GM23248 (cell line): ENCODE results near the gene CELSR2. TPM values are rescaled to one million over a fixed set of nuclear protein-coding genes. Genes with fewer than 3 reads are reported as not detected.
A peak's percentile ranks its signal among the peaks of the same experiment; 100 is the strongest.

Source experiments
- DNase-seq: peaks from one replicate; pipeline ENCODE4 v3.0.0-alpha.2; 2015
- H2AFZ ChIP-seq: fragments of 200-600 bp; sonication (generic); 2 replicates; pipeline ENCODE4 v1.6.1; 2016; ENCODE audit warnings: antibody characterized with exemption
- H3F3A ChIP-seq: fragments of 200-600 bp; sonication (generic); 2 replicates; pipeline ENCODE4 v1.6.1; 2016; ENCODE audit warnings: mild to moderate bottlenecking, antibody characterized with exemption, mixed run types; ENCODE audit not compliant: insufficient read depth
- H3K27ac ChIP-seq: fragments of 200-600 bp; sonication (generic); 2 replicates; pipeline ENCODE4 v1.5.1; 2016; ENCODE audit warnings: mild to moderate bottlenecking
- H3K27me3 ChIP-seq: fragments of 200-600 bp; sonication (generic); replicated peaks from 2 replicates; pipeline ENCODE4 v1.6.1; 2016; ENCODE audit warnings: mild to moderate bottlenecking; ENCODE audit not compliant: insufficient read depth
- H3K36me3 ChIP-seq: fragments of 200-600 bp; sonication (generic); 2 replicates; pipeline ENCODE4 v1.6.1; 2016; ENCODE audit warnings: low read depth, mild to moderate bottlenecking
- H3K4me1 ChIP-seq: fragments of 200-600 bp; sonication (generic); 2 replicates; pipeline ENCODE4 v1.6.1; 2016; ENCODE audit warnings: mild to moderate bottlenecking; ENCODE audit not compliant: insufficient read depth
- H3K4me2 ChIP-seq: fragments of 200-600 bp; sonication (generic); one replicate; pipeline ENCODE4 v1.6.1; 2016; ENCODE audit warnings: mild to moderate bottlenecking; ENCODE audit not compliant: unreplicated experiment
- H3K4me3 ChIP-seq: fragments of 200-600 bp; sonication (generic); 2 replicates; pipeline ENCODE4 v1.5.1; 2016; ENCODE audit warnings: mild to moderate bottlenecking
- H3K79me2 ChIP-seq: fragments of 200-600 bp; sonication (generic); 2 replicates; pipeline ENCODE4 v1.6.1; 2016; ENCODE audit warnings: mild to moderate bottlenecking; ENCODE audit not compliant: insufficient read depth
- H3K9ac ChIP-seq: fragments of 200-600 bp; sonication (generic); 2 replicates; pipeline ENCODE4 v1.6.1; 2016; ENCODE audit warnings: mild to moderate bottlenecking
- H3K9me2 ChIP-seq: fragments of 200-600 bp; sonication (generic); 2 replicates; pipeline ENCODE4 v1.6.1; 2016; ENCODE audit warnings: mixed run types, mild to moderate bottlenecking, moderate library complexity; ENCODE audit not compliant: insufficient read depth
- H3K9me3 ChIP-seq: fragments of 200-600 bp; sonication (generic); one replicate; pipeline ENCODE4 v1.6.1; 2017; ENCODE audit warnings: low read depth
- H4K20me1 ChIP-seq: fragments of 200-600 bp; sonication (generic); 2 replicates; pipeline ENCODE4 v1.6.0; 2016; ENCODE audit not compliant: insufficient read depth
- EZH2 ChIP-seq: fragments of 200-600 bp; sonication (generic); IDR thresholded peaks from 2 replicates; pipeline ENCODE4 v1.6.1; 2018; ENCODE audit warnings: antibody characterized with exemption, mild to moderate bottlenecking; ENCODE audit not compliant: insufficient read depth, poor library complexity, severe bottlenecking
- EZH2phosphoT487 ChIP-seq: fragments of 200-600 bp; sonication (generic); IDR thresholded peaks from 2 replicates; pipeline ENCODE4 v1.6.1; 2018; ENCODE audit warnings: antibody characterized with exemption, moderate library complexity, mild to moderate bottlenecking, low read depth; ENCODE audit not compliant: insufficient read depth
- WGBS, 2 experiments: methylation state at CpG; one replicate each; pipeline ENCODE4 v1.1.6; 2015 to 2017; ENCODE audit warnings: low lambda C conversion rate in 2 of 2, low coverage in 1 of 2; ENCODE audit errors: missing lambda C conversion rate in 2 of 2; 5-methylcytosine and 5-hydroxymethylcytosine counted together
- in situ Hi-C: fragments of 300-500 bp; cut with MboI; formaldehyde crosslinking; loops from 2 replicates; pipeline ENCODE4 v1.15.0; 2020
- polyA plus RNA-seq: library from polyadenylated mRNA; unstranded; fragments of >200 nt; fragmentation: Nextera tagmentation; extraction: Ambion mirVana; gene quantifications from 2 replicates; pipeline ENCODE4 v1.2.1, GENCODE V29; 2016
- total RNA-seq: library from RNA; depleted of rRNA; stranded (reverse); fragments of >200 nt; shearing (Covaris generic); gene quantifications from 2 replicates; pipeline ENCODE4 v1.2.3, GENCODE V29; 2014

CELSR2 gene
- total and polyA plus RNA-seq, 2 experiments from 2014 or later, result 0.11 to 0.32 TPM

- H3K4me1 ChIP-seq, result no peaks in the 10 kb centered on the region
- no peak overlapping the region for H3K4me3 ChIP-seq
- WGBS, 2 experiments, result 41 to 46% methylated on average over 11 to 12 of the region's 12 CpGs
- TF ChIP-seq EZH2phosphoT487, result no peak
- TF ChIP-seq EZH2, result no peak
- H3K9me2 ChIP-seq, result no peaks in the 10 kb centered on the region
- H3K27ac ChIP-seq, result no peak overlapping the region
- no peak overlapping the region for H3K9ac ChIP-seq
- no peak overlapping the region for H3K4me2 ChIP-seq
- H4K20me1 ChIP-seq, result no peaks in the 10 kb centered on the region
- H3K79me2 ChIP-seq, result no peaks in the 10 kb centered on the region
- no peaks in the 10 kb centered on the region for H3K9me3 ChIP-seq
- no peaks in the 10 kb centered on the region for H3K27me3 ChIP-seq
- no peaks in the 10 kb centered on the region for H3F3A ChIP-seq
- no peaks in the 10 kb centered on the region for H3K36me3 ChIP-seq
- H2AFZ ChIP-seq, result 0 out of 2 replicates have a peak overlapping the region, but pooled peaks have one; percentile 46
- in situ Hi-C loops, result loop anchor here (10.0 kb wide), 1 partner anchor 272 kb away; the partner anchor contains the start of gene GPR61
- no peak for DNase-seq
Measured at GRCh38 chr1:109263234-109263596, 13.9 kb downstream of the CELSR2 start.

- Histone ChIP-seq H3K79me2 (no peaks in the 10 kb centered on the region), H3K4me2 (no peak overlapping the region), H3K9ac (no peak overlapping the region), H3K27ac (no peak overlapping the region), H3K9me2 (no peaks in the 10 kb centered on the region), H3F3A (no peaks in the 10 kb centered on the region), H3K9me3 (no peaks in the 10 kb centered on the region), H4K20me1 (no peaks in the 10 kb centered on the region), H3K36me3 (no peaks in the 10 kb centered on the region), H2AFZ (0 out of 2 replicates have a peak overlapping the region, but pooled peaks have one; percentile 46), H3K27me3 (no peaks in the 10 kb centered on the region), H3K4me1 (no peaks in the 10 kb centered on the region), H3K4me3 (no peak overlapping the region)
- TF ChIP-seq EZH2phosphoT487, result no peak
- no peak for TF ChIP-seq EZH2
- peak; percentile 86 for DNase-seq
- 43% methylated on average over 29 of the region's 29 CpGs for WGBS, 2 experiments
- in situ Hi-C loops, result loop anchor here (10.0 kb wide), 1 partner anchor 271 kb away; the partner anchor contains the start of gene GPR61
Measured at GRCh38 chr1:109263597-109264378, 14.4 kb downstream of the CELSR2 start.

- Histone ChIP-seq H3K36me3 (no peaks in the 10 kb centered on the region), H3K9me3 (no peaks in the 10 kb centered on the region), H3K27ac (no peak overlapping the region), H3K4me3 (no peak overlapping the region), H2AFZ (no peak overlapping the region), H3K9ac (no peak overlapping the region), H3F3A (no peaks in the 10 kb centered on the region), H3K4me2 (no peak overlapping the region), H3K27me3 (no peaks in the 10 kb centered on the region), H4K20me1 (no peaks in the 10 kb centered on the region), H3K79me2 (no peaks in the 10 kb centered on the region), H3K9me2 (no peaks in the 10 kb centered on the region), H3K4me1 (no peaks in the 10 kb centered on the region)
- no peak for DNase-seq
- TF ChIP-seq EZH2phosphoT487 (no peak), EZH2 (no peak)
- 69 to 80% methylated on average over 9 of the region's 9 CpGs for WGBS, 2 experiments
- in situ Hi-C loops, result loop anchor here (10.0 kb wide), 1 partner anchor 270 kb away; the partner anchor contains the start of gene GPR61
Measured at GRCh38 chr1:109264379-109264755, 15.0 kb downstream of the CELSR2 start.

GRCh38 chr1:109265016-109265415, 15.7 kb downstream of the CELSR2 start:
- 73 to 80% methylated on average over 4 of the region's 4 CpGs for WGBS, 2 experiments
- in situ Hi-C loops, result loop anchor here (10.0 kb wide), 1 partner anchor 270 kb away; the partner anchor contains the start of gene GPR61

More at GRCh38 chr1:109265016-109265415, 15.7 kb downstream of the CELSR2 start:
- Histone ChIP-seq H3K36me3 (no peaks in the 10 kb centered on the region), H3K9ac (no peak overlapping the region), H3K27me3 (no peaks in the 10 kb centered on the region), H4K20me1 (no peaks in the 10 kb centered on the region), H3K4me2 (no peak overlapping the region), H2AFZ (no peak overlapping the region), H3K79me2 (no peaks in the 10 kb centered on the region), H3K9me3 (no peaks in the 10 kb centered on the region), H3K4me3 (no peak overlapping the region), H3F3A (no peaks in the 10 kb centered on the region), H3K27ac (no peak overlapping the region), H3K9me2 (no peaks in the 10 kb centered on the region), H3K4me1 (no peaks in the 10 kb centered on the region)
- DNase-seq, result no peak
- TF ChIP-seq EZH2 (no peak), EZH2phosphoT487 (no peak)
